OCI-LY7 (cell line): ENCODE results near the gene OPCML. TPM values are rescaled to one million over a fixed set of nuclear protein-coding genes. Genes with fewer than 3 reads are reported as not detected.

Experiments
- BruUV-seq: library from RNA; stranded (reverse); fragments of 400-500 nt; replicated peaks from 2 replicates; lab custom pipeline; 2021; lab: Mats Ljungman, UMichigan
- CTCF ChIA-PET: fragments of 300-600 bp; sonication (Branson Sonifier 250); formaldehyde crosslinking; loops from one replicate; lab custom pipeline; 2022; ENCODE audit warnings: antibody characterized with exemption; ENCODE audit not compliant: unreplicated experiment; lab: Charles Lee
- POLR2A ChIA-PET: fragments of 300-600 bp; sonication (Branson Sonifier 250); formaldehyde crosslinking; loops from one replicate; lab custom pipeline; 2022; ENCODE audit warnings: antibody characterized with exemption; lab: Charles Lee
- DNase-seq: peaks from one replicate; pipeline ENCODE4 v3.0.0-alpha.2; 2015; ENCODE audit warnings: low spot score
- H2AFZ ChIP-seq: fragments of 200-600 bp; sonication (generic), shearing (Covaris generic); 2 replicates; pipeline ENCODE4 v1.6.1; 2014; ENCODE audit warnings: mild to moderate bottlenecking, antibody characterized with exemption, low read length, moderate library complexity
- H3K27ac ChIP-seq: fragments of 200-600 bp; sonication (generic); 2 replicates; pipeline ENCODE4 v1.5.1; 2014; ENCODE audit warnings: mixed run types, low read depth, mild to moderate bottlenecking, moderate library complexity, low read length, inconsistent platforms; ENCODE audit not compliant: poor library complexity, severe bottlenecking
- H3K36me3 ChIP-seq: fragments of 200-600 bp; sonication (generic); 2 replicates; pipeline ENCODE4 v1.6.1; 2014; ENCODE audit warnings: mild to moderate bottlenecking, antibody characterized with exemption, low read length, moderate library complexity, mixed read lengths; ENCODE audit not compliant: insufficient read depth
- H3K4me1 ChIP-seq: fragments of 200-600 bp; sonication (generic); 2 replicates; pipeline ENCODE4 v1.5.1; 2014; ENCODE audit warnings: mild to moderate bottlenecking, low read length; ENCODE audit not compliant: insufficient read depth, poor library complexity, severe bottlenecking
- H3K4me2 ChIP-seq: fragments of 200-600 bp; sonication (generic); 2 replicates; pipeline ENCODE4 v1.6.1; 2014; ENCODE audit warnings: mild to moderate bottlenecking, low read length
- H3K4me3 ChIP-seq: fragments of 200-600 bp; sonication (generic); 2 replicates; pipeline ENCODE4 v1.5.1; 2014; ENCODE audit warnings: mild to moderate bottlenecking, low read depth, low read length; ENCODE audit not compliant: poor library complexity, severe bottlenecking
- H3K79me2 ChIP-seq: fragments of 200-600 bp; sonication (generic); 2 replicates; pipeline ENCODE4 v1.6.1; 2016; ENCODE audit warnings: low read depth, mild to moderate bottlenecking, low read length, moderate library complexity, mixed read lengths; ENCODE audit not compliant: insufficient read depth
- H3K9me2 ChIP-seq: fragments of 200-600 bp; sonication (generic); 2 replicates; pipeline ENCODE4 v1.6.1; 2016; ENCODE audit warnings: mild to moderate bottlenecking, low read length, mixed read lengths; ENCODE audit not compliant: insufficient read depth
- H3K9me3 ChIP-seq: fragments of 200-600 bp; sonication (generic); 2 replicates; pipeline ENCODE4 v1.6.1; 2014; ENCODE audit warnings: mild to moderate bottlenecking, mixed run types, low read length, mixed read lengths
- H4K20me1 ChIP-seq: fragments of 200-600 bp; sonication (generic); 2 replicates; pipeline ENCODE4 v1.6.1; 2014; ENCODE audit warnings: mild to moderate bottlenecking, antibody characterized with exemption, low read length, moderate library complexity, mixed read lengths; ENCODE audit not compliant: insufficient read depth
- CTCF ChIP-seq: fragments of 200-600 bp; sonication (generic); conservative IDR thresholded peaks from 2 replicates; pipeline ENCODE4 v1.5.1; 2014; ENCODE audit warnings: mild to moderate bottlenecking, antibody characterized with exemption, low read length, moderate library complexity, mixed read lengths
- EZH2phosphoT487 ChIP-seq: fragments of 200-600 bp; sonication (generic); IDR thresholded peaks from 2 replicates; pipeline ENCODE4 v1.6.1; 2018; ENCODE audit warnings: low read depth, borderline replicate concordance, mild to moderate bottlenecking, mixed run types, antibody characterized with exemption, low read length, moderate library complexity, mixed read lengths
- intact Hi-C: fragments of 100-400 bp; cut with micrococcal nuclease; formaldehyde crosslinking; loops from one replicate; pipeline ENCODE4 v1.10.0; 2022; ENCODE audit not compliant: unreplicated experiment
- total RNA-seq, 2 experiments: library from RNA; depleted of rRNA in 1 of 2; stranded (reverse); fragments of >200 nt in 1 of 2; shearing (Covaris generic) in 1 of 2; gene quantifications; 2 replicates each; pipeline ENCODE4 v1.2.3, GENCODE V29; 2014 to 2022

The OPCML gene
- total RNA-seq, 2 experiments from 2014 or later = not detected

- intact Hi-C loops = no loop called here
- H3K9me3 ChIP-seq = no peaks in the 10 kb centered on the region
- no peaks in the 10 kb centered on the region for H4K20me1 ChIP-seq
- H2AFZ ChIP-seq = no peak overlapping the region
- ChIA-PET POLR2A (no interaction called here), CTCF (no interaction called here)
- no peaks in the 10 kb centered on the region for H3K9me2 ChIP-seq
- no peak overlapping the region for H3K4me3 ChIP-seq
- no peak overlapping the region for H3K4me2 ChIP-seq
- no TSS peak for BruUV-seq
- no peaks in the 10 kb centered on the region for H3K36me3 ChIP-seq
- H3K27ac ChIP-seq = no peak overlapping the region
- H3K4me1 ChIP-seq = no peaks in the 10 kb centered on the region
- no peaks in the 10 kb centered on the region for H3K79me2 ChIP-seq
- TF ChIP-seq CTCF (no peak), EZH2phosphoT487 (no peak)
- DNase-seq = no peak
These were observed 144.0 kb downstream of the OPCML start for GRCh38 chr11:133388260-133388659.

- Histone ChIP-seq H3K79me2 (no peaks in the 10 kb centered on the region), H4K20me1 (no peaks in the 10 kb centered on the region)
These were observed 145.4 kb downstream of the OPCML start for GRCh38 chr11:133386852-133387251.

GRCh38 chr11:133386262-133386661 lies 146.0 kb downstream of the OPCML start:
- no peak for DNase-seq
- BruUV-seq = no TSS peak
- CTCF ChIA-PET = no interaction called here
- Histone ChIP-seq H3K9me3 (no peaks in the 10 kb centered on the region), H3K4me1 (no peaks in the 10 kb centered on the region), H3K4me3 (no peak overlapping the region), H2AFZ (no peak overlapping the region), H3K79me2 (no peaks in the 10 kb centered on the region), H3K27ac (no peak overlapping the region), H4K20me1 (no peaks in the 10 kb centered on the region), H3K36me3 (no peaks in the 10 kb centered on the region), H3K4me2 (no peak overlapping the region), H3K9me2 (no peaks in the 10 kb centered on the region)
- intact Hi-C loops = no loop called here
- POLR2A ChIA-PET = no interaction called here
- no peak for TF ChIP-seq EZH2phosphoT487
- TF ChIP-seq CTCF = no peak

More at GRCh38 chr11:133386852-133387251, 145.4 kb downstream of the OPCML start:
- no TSS peak for BruUV-seq
- Histone ChIP-seq H3K4me3 (no peak overlapping the region), H3K4me1 (no peaks in the 10 kb centered on the region), H3K36me3 (no peaks in the 10 kb centered on the region), H3K9me2 (no peaks in the 10 kb centered on the region), H3K4me2 (no peak overlapping the region), H3K27ac (no peak overlapping the region), H3K9me3 (no peaks in the 10 kb centered on the region), H2AFZ (no peak overlapping the region)
- no peak for TF ChIP-seq CTCF
- no peak for TF ChIP-seq EZH2phosphoT487
- ChIA-PET CTCF (no interaction called here), POLR2A (no interaction called here)
- intact Hi-C loops = no loop called here
- no peak for DNase-seq
